Mesenchymal stem cell (in vitro differentiated cells and primary cell): ENCODE data around the gene SH3RF2.

Source experiments
- DNase-seq: peaks from one replicate; pipeline ENCODE4 v3.0.0-alpha.2; 2013
- H2AFZ ChIP-seq: one replicate; pipeline ENCODE4 v1.6.1; 2013; ENCODE audit warnings: low read depth, mild to moderate bottlenecking, control low read depth, inconsistent platforms, low read length, moderate library complexity
- H2AK5ac ChIP-seq: 2 replicates; pipeline ENCODE4 v1.6.1; 2013; ENCODE audit warnings: low read length, moderate library complexity, mild to moderate bottlenecking, inconsistent platforms; ENCODE audit not compliant: severe bottlenecking
- H2BK120ac ChIP-seq: one replicate; pipeline ENCODE4 v1.6.1; 2013; ENCODE audit warnings: low read depth, mild to moderate bottlenecking, inconsistent platforms, low read length, moderate library complexity
- H2BK12ac ChIP-seq, 2 experiments: one replicate each; pipeline ENCODE4 v1.6.1; 2013; ENCODE audit warnings: inconsistent platforms in 2 of 2, low read length in 2 of 2, mild to moderate bottlenecking in 2 of 2, moderate library complexity in 2 of 2, control low read depth in 1 of 2
- H2BK15ac ChIP-seq: one replicate; pipeline ENCODE4 v1.6.1; 2013; ENCODE audit warnings: mild to moderate bottlenecking, low read depth, inconsistent platforms; ENCODE audit not compliant: poor library complexity, severe bottlenecking
- H2BK5ac ChIP-seq: 2 replicates; pipeline ENCODE4 v1.6.1; 2013; ENCODE audit warnings: low read depth, mild to moderate bottlenecking, low read length, control low read depth, inconsistent platforms; ENCODE audit not compliant: poor library complexity, severe bottlenecking
- H3K14ac ChIP-seq, 2 experiments: one replicate each; pipeline ENCODE4 v1.6.1; 2013; ENCODE audit warnings: inconsistent platforms in 2 of 2, low read length in 2 of 2, control low read depth in 1 of 2, mild to moderate bottlenecking in 1 of 2, moderate library complexity in 1 of 2
- H3K18ac ChIP-seq, 2 experiments: one replicate each; pipeline ENCODE4 v1.6.1; 2013; ENCODE audit warnings: inconsistent platforms in 2 of 2, low read length in 2 of 2, control low read depth in 1 of 2, low read depth in 1 of 2, mild to moderate bottlenecking in 1 of 2
- H3K23ac ChIP-seq, 2 experiments: one replicate each; pipeline ENCODE4 v1.6.1; 2013; ENCODE audit warnings: inconsistent platforms in 2 of 2, low read length in 2 of 2, mild to moderate bottlenecking in 2 of 2, moderate library complexity in 2 of 2, control low read depth in 1 of 2
- H3K27ac ChIP-seq: 2 replicates; pipeline ENCODE4 v1.5.1; 2013; ENCODE audit warnings: mild to moderate bottlenecking, moderate library complexity, low read length, control low read depth, inconsistent platforms; ENCODE audit not compliant: poor library complexity, severe bottlenecking
- H3K27me3 ChIP-seq, 2 experiments: 2 replicates each; pipeline versions ENCODE4 v1.6.1 to v1.7.0; 2013; ENCODE audit warnings: low read length in 2 of 2, mild to moderate bottlenecking in 2 of 2, moderate library complexity in 2 of 2, control low read depth in 1 of 2, inconsistent platforms in 1 of 2; ENCODE audit not compliant: control insufficient read depth in 1 of 2, insufficient read depth in 1 of 2
- H3K36me3 ChIP-seq, 2 experiments: 2 replicates each; pipeline versions ENCODE4 v1.6.1 to v1.7.0; 2013; ENCODE audit warnings: low read length in 2 of 2, control low read depth in 1 of 2, inconsistent platforms in 1 of 2, low read depth in 1 of 2, mild to moderate bottlenecking in 1 of 2; ENCODE audit not compliant: insufficient read depth in 2 of 2, control insufficient read depth in 1 of 2
- H3K4ac ChIP-seq, 2 experiments: one replicate each; pipeline ENCODE4 v1.6.1; 2013; ENCODE audit warnings: inconsistent platforms in 2 of 2, low read length in 2 of 2, mild to moderate bottlenecking in 2 of 2, moderate library complexity in 2 of 2, control low read depth in 1 of 2, low read depth in 1 of 2
- H3K4me1 ChIP-seq: 2 replicates; pipeline ENCODE4 v1.6.1; 2013; ENCODE audit warnings: low read depth, low read length, control low read depth; ENCODE audit not compliant: control insufficient read depth, insufficient read depth
- H3K4me2 ChIP-seq: 2 replicates; pipeline ENCODE4 v1.6.1; 2013; ENCODE audit warnings: low read length, mild to moderate bottlenecking, inconsistent platforms; ENCODE audit not compliant: poor library complexity, severe bottlenecking
- H3K4me3 ChIP-seq, 2 experiments: 2 replicates each; pipeline versions ENCODE4 v1.5.1 to v1.7.0; 2013; ENCODE audit warnings: low read length in 2 of 2, mild to moderate bottlenecking in 2 of 2, control low read depth in 1 of 2, low read depth in 1 of 2; ENCODE audit not compliant: insufficient read depth in 1 of 2
- H3K79me1 ChIP-seq: replicated peaks from 2 replicates; pipeline ENCODE4 v1.6.1; 2013; ENCODE audit warnings: mild to moderate bottlenecking, control low read depth, low read length, inconsistent platforms; ENCODE audit not compliant: poor library complexity, severe bottlenecking
- H3K9ac ChIP-seq: 2 replicates; pipeline ENCODE4 v1.7.0; 2013; ENCODE audit warnings: mild to moderate bottlenecking, low read length, moderate library complexity
- H3K9me3 ChIP-seq: 2 replicates; pipeline ENCODE4 v1.7.0; 2013; ENCODE audit warnings: mild to moderate bottlenecking, low read length; ENCODE audit not compliant: control insufficient read depth
- H4K8ac ChIP-seq: one replicate; pipeline ENCODE4 v1.6.1; 2013; ENCODE audit warnings: inconsistent platforms, mild to moderate bottlenecking, low read length, moderate library complexity
- H4K91ac ChIP-seq: one replicate; pipeline ENCODE4 v1.6.1; 2013; ENCODE audit warnings: mild to moderate bottlenecking, low read length, inconsistent platforms
- WGBS: methylation state at CpG from one replicate; pipeline ENCODE4 v1.1.7; 2013; ENCODE audit warnings: mixed read lengths; 5-methylcytosine and 5-hydroxymethylcytosine counted together

SH3RF2 gene

GRCh38 chr5:146073239-146073900, 137.0 kb downstream of the SH3RF2 start:
- H3K9ac ChIP-seq, result no peak overlapping the region
- no peak overlapping the region for H2BK120ac ChIP-seq
- H4K8ac ChIP-seq, result no peak overlapping the region
- 32% methylated on average over 9 of the region's 9 CpGs for WGBS
- H3K4me2 ChIP-seq, result no peak overlapping the region
- H3K79me1 ChIP-seq, result no peaks in the 10 kb centered on the region
- no peak overlapping the region for H4K91ac ChIP-seq
- no peak overlapping the region for H2BK5ac ChIP-seq
- no peak overlapping the region for H3K27ac ChIP-seq
- H2BK12ac ChIP-seq, result no peak overlapping the region
- H3K23ac ChIP-seq, result no peak overlapping the region
- H3K4me3 ChIP-seq, result no peak overlapping the region
- H3K4ac ChIP-seq, result no peak overlapping the region
- H3K36me3 ChIP-seq, result no peaks in the 10 kb centered on the region
- no peaks in the 10 kb centered on the region for H3K9me3 ChIP-seq
- H3K18ac ChIP-seq, result no peak overlapping the region
- DNase-seq, result no peak
- H3K14ac ChIP-seq, result no peak overlapping the region
- no peaks in the 10 kb centered on the region for H3K4me1 ChIP-seq
- no peak overlapping the region for H2AFZ ChIP-seq
- no peak overlapping the region for H2AK5ac ChIP-seq
- H3K27me3 ChIP-seq, result no peaks in the 10 kb centered on the region
- no peak overlapping the region for H2BK15ac ChIP-seq

GRCh38 chr5:146076028-146076427, 139.7 kb downstream of the SH3RF2 start:
- H2BK12ac ChIP-seq, result no peak overlapping the region
- H3K18ac ChIP-seq, result no peak overlapping the region

GRCh38 chr5:146076455-146076854, 140.1 kb downstream of the SH3RF2 start:
- DNase-seq, result no peak
- H3K36me3 ChIP-seq, result no peaks in the 10 kb centered on the region
- no peak overlapping the region for H3K4me2 ChIP-seq
- H3K4me3 ChIP-seq, result no peak overlapping the region
- H2BK5ac ChIP-seq, result no peak overlapping the region
- no peaks in the 10 kb centered on the region for H3K27me3 ChIP-seq
- H3K9ac ChIP-seq, result no peak overlapping the region
- H3K18ac ChIP-seq, result no peak overlapping the region
- H3K14ac ChIP-seq, result no peak overlapping the region
- 57% methylated on average over 4 of the region's 4 CpGs for WGBS
- H4K91ac ChIP-seq, result no peak overlapping the region
- H2BK120ac ChIP-seq, result no peak overlapping the region
- H2AFZ ChIP-seq, result no peak overlapping the region
- H4K8ac ChIP-seq, result no peak overlapping the region
- H3K9me3 ChIP-seq, result no peaks in the 10 kb centered on the region
- H3K27ac ChIP-seq, result no peak overlapping the region
- H3K4me1 ChIP-seq, result no peaks in the 10 kb centered on the region
- H3K79me1 ChIP-seq, result no peaks in the 10 kb centered on the region
- H3K23ac ChIP-seq, result no peak overlapping the region
- no peak overlapping the region for H2BK12ac ChIP-seq
- H2AK5ac ChIP-seq, result no peak overlapping the region
- no peak overlapping the region for H3K4ac ChIP-seq
- no peak overlapping the region for H2BK15ac ChIP-seq

More at GRCh38 chr5:146076028-146076427, 139.7 kb downstream of the SH3RF2 start:
- no peaks in the 10 kb centered on the region for H3K36me3 ChIP-seq
- H3K4me2 ChIP-seq, result no peak overlapping the region
- no peak overlapping the region for H2BK5ac ChIP-seq
- H3K9me3 ChIP-seq, result no peaks in the 10 kb centered on the region
- H3K4me3 ChIP-seq, result no peak overlapping the region
- H3K27me3 ChIP-seq, result no peaks in the 10 kb centered on the region
- no peaks in the 10 kb centered on the region for H3K4me1 ChIP-seq
- no peak overlapping the region for H2BK15ac ChIP-seq
- no peak overlapping the region for H2AK5ac ChIP-seq
- H2BK120ac ChIP-seq, result no peak overlapping the region
- no peak for DNase-seq
- H3K79me1 ChIP-seq, result no peaks in the 10 kb centered on the region
- no peak overlapping the region for H3K27ac ChIP-seq
- no peak overlapping the region for H3K14ac ChIP-seq
- no peak overlapping the region for H3K9ac ChIP-seq
- H3K4ac ChIP-seq, result no peak overlapping the region
- H2AFZ ChIP-seq, result no peak overlapping the region
- no peak overlapping the region for H4K8ac ChIP-seq
- H3K23ac ChIP-seq, result no peak overlapping the region
- WGBS, result 34% methylated on average over 3 of the region's 4 CpGs
- no peak overlapping the region for H4K91ac ChIP-seq

- H3K23ac ChIP-seq, result no peak overlapping the region
- no peak overlapping the region for H3K18ac ChIP-seq
- no peak overlapping the region for H2BK12ac ChIP-seq
- H2BK5ac ChIP-seq, result no peak overlapping the region
- H3K4me3 ChIP-seq, result no peak overlapping the region
- no peak overlapping the region for H3K9ac ChIP-seq
- H3K27me3 ChIP-seq, result no peaks in the 10 kb centered on the region
- no peaks in the 10 kb centered on the region for H3K4me1 ChIP-seq
- H3K36me3 ChIP-seq, result no peaks in the 10 kb centered on the region
- no peaks in the 10 kb centered on the region for H3K79me1 ChIP-seq
- H3K4ac ChIP-seq, result no peak overlapping the region
- no peak overlapping the region for H2BK15ac ChIP-seq
- no peak overlapping the region for H3K4me2 ChIP-seq
- H3K14ac ChIP-seq, result no peak overlapping the region
- H4K8ac ChIP-seq, result no peak overlapping the region
- WGBS, result 27% methylated on average over 2 of the region's 2 CpGs
- no peak overlapping the region for H2AK5ac ChIP-seq
- no peaks in the 10 kb centered on the region for H3K9me3 ChIP-seq
- no peak overlapping the region for H3K27ac ChIP-seq
- H4K91ac ChIP-seq, result no peak overlapping the region
- no peak for DNase-seq
- H2AFZ ChIP-seq, result no peak overlapping the region
- no peak overlapping the region for H2BK120ac ChIP-seq
Observed at GRCh38 chr5:146078566-146078965, 142.2 kb downstream of the SH3RF2 start.
